ENCODE data around the gene NINJ2.
"Not testable (repeated sequence)": the region's sequence is repeated elsewhere in the genome, so short reads cannot be mapped to it uniquely, and the experiment has no call there.

NINJ2 gene

DNA sequence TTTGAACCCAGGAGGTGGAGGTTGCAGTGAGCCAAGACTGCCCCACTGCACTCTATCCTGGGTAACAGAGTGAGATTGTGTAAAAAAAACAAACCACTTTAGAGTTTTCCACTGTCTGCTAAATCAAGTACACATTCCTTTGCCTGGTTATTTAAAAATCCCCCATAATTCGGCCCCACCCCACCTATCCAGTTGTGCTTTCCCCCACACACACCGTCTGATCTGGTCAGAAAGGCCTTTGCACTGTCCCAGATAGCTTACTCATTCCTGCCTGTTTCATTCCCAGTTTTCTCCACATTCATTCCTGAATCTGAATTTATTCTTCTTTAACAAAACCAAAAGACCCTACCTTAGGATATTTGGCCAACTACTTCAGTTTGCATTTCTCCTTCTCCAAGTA lies 29.5 kb downstream of the NINJ2 start:
- Histone ChIP-seq H2AFZ (ENCODE audit: low read depth, low read length) (no peak overlapping the region), H3K36me3 (replicated peaks; ENCODE audit: low read depth, low read length) (no peaks in the 10 kb centered on the region), H3K4me3 (ENCODE audit: low read length) (no peak overlapping the region), H3K79me2 (ENCODE audit: low read length) (no peaks in the 10 kb centered on the region), H3K9ac (ENCODE audit: low read length) (no peak overlapping the region), H3K27me3 (ENCODE audit: low read depth, low read length) (no peaks in the 10 kb centered on the region), H3K4me2 (ENCODE audit: low read length) (no peak overlapping the region), H3K4me1 (ENCODE audit: low read length) (peaks cover 20% of the 10 kb centered on the region), H3K27ac (ENCODE audit: low read length) (no peak overlapping the region), H4K20me1 (ENCODE audit: insufficient read depth, low read length) (no peaks in the 10 kb centered on the region), H3K9me3 (ENCODE audit: insufficient read depth, low read length) (no peaks in the 10 kb centered on the region)
- no peak for TF ChIP-seq EZH2phosphoT487 (IDR thresholded peaks at IDR 0.05; ENCODE audit: low read depth)
- TF ChIP-seq, protein P1, sequence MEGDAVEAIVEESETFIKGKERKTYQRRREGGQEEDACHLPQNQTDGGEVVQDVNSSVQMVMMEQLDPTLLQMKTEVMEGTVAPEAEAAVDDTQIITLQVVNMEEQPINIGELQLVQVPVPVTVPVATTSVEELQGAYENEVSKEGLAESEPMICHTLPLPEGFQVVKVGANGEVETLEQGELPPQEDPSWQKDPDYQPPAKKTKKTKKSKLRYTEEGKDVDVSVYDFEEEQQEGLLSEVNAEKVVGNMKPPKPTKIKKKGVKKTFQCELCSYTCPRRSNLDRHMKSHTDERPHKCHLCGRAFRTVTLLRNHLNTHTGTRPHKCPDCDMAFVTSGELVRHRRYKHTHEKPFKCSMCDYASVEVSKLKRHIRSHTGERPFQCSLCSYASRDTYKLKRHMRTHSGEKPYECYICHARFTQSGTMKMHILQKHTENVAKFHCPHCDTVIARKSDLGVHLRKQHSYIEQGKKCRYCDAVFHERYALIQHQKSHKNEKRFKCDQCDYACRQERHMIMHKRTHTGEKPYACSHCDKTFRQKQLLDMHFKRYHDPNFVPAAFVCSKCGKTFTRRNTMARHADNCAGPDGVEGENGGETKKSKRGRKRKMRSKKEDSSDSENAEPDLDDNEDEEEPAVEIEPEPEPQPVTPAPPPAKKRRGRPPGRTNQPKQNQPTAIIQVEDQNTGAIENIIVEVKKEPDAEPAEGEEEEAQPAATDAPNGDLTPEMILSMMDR (IDR thresholded peaks at IDR 0.05; ENCODE audit: low read depth, low read length) = no peak

DNA sequence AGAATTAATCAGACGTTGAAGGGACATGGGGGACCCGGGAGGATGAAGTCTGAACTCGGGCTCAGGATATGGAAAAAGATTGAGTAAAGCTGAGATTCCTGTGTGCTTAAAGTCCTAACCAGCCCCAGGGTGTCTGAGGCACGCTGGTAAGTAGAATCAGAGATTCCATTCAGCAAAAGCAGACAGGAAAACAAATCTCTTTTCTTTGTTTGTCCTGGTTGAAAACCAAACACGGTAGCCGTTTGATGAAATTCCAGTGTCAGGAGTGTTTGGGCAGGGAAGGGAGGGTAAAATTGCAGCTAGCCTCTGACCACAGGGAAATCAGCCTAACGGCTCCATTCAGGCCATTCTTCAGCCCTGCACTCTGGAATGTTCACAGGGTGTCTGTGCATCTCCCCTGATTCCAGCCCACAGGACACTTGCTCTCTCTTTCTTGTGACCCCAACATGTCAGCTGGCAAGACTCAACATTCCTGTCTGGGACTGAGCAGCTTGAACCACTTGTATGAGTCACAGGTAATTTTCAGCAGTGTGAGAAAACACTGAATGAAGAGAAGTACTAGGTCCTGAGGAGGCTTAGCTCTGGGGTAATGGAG lies 31.0 kb downstream of the NINJ2 start:
- H3K4me2 ChIP-seq (ENCODE audit: low read length) = no peak overlapping the region
- H4K20me1 ChIP-seq (ENCODE audit: insufficient read depth, low read length) = no peaks in the 10 kb centered on the region
- no peaks in the 10 kb centered on the region for H3K27me3 ChIP-seq (ENCODE audit: low read depth, low read length)
- peaks cover 33% of the 10 kb centered on the region for H3K4me1 ChIP-seq (ENCODE audit: low read length)
- no peak overlapping the region for H3K9ac ChIP-seq (ENCODE audit: low read length)
- TF ChIP-seq EZH2phosphoT487 (IDR thresholded peaks at IDR 0.05; ENCODE audit: low read depth) = no peak
- TF ChIP-seq, protein P1 (IDR thresholded peaks at IDR 0.05; ENCODE audit: low read depth, low read length) = no peak
- no peak overlapping the region for H2AFZ ChIP-seq (ENCODE audit: low read depth, low read length)
- no peaks in the 10 kb centered on the region for H3K9me3 ChIP-seq (ENCODE audit: insufficient read depth, low read length)
- no peak overlapping the region for H3K27ac ChIP-seq (ENCODE audit: low read length)
- no peak overlapping the region for H3K4me3 ChIP-seq (ENCODE audit: low read length)
- no peaks in the 10 kb centered on the region for H3K36me3 ChIP-seq (replicated peaks; ENCODE audit: low read depth, low read length)
- H3K79me2 ChIP-seq (ENCODE audit: low read length) = no peaks in the 10 kb centered on the region

DNA sequence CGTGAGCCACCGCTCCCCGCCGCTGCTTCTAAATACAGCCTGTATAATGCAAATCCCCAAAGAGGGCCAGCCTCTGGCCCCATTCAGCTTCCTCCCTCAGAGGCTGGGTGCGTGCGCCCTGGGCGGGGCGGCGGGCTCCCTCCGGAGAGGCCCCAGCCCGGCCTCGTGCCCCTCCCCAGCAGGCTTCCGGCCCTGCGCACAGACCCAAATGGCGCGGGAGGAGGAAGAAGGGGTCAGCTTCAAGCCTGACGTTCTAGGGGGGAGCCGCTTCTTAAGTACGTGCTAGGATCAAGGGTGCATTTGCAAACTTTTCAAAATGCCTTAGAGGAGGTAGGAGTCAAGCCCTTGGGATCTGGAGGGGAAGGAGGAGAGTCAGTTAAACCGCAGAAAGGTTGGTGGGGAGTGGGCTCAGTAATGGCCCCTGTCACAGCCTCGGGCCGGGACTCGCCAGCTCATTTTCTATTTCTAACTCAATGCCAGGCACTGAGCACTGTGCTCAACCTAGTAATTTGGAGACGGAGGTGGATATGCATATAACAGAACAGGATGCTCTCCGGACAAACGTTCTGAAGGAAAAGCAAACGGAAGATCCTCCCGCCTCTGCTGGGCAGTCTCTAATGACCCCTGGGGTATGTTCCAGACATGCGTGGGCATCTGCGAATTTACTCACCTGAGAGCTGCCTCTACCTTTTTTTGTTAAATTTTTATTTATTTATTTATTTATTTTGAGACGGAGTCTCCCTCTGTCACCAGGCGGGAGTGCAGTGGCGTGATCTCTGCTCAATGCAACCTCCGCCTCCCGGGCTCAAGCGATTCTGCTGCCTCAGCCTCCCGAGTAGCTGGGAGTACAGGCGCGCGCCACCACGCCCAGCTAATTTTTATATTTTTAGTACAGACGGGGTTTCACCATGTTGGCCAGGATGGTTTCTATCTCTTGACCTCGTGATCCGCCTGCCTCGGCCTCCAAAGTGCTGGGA lies 32.3 kb downstream of the NINJ2 start:
- no peaks in the 10 kb centered on the region for H3K79me2 ChIP-seq (ENCODE audit: low read length)
- no peaks in the 10 kb centered on the region for H3K9me3 ChIP-seq (ENCODE audit: insufficient read depth, low read length)
- peak overlapping the region; percentile 70 for H3K4me2 ChIP-seq (ENCODE audit: low read length)
- TF ChIP-seq, protein P1 (IDR thresholded peaks at IDR 0.05; ENCODE audit: low read depth, low read length) = no peak
- no peak for TF ChIP-seq EZH2phosphoT487 (IDR thresholded peaks at IDR 0.05; ENCODE audit: low read depth)
- H2AFZ ChIP-seq (ENCODE audit: low read depth, low read length) = peak overlapping the region; percentile 82
- H3K36me3 ChIP-seq (replicated peaks; ENCODE audit: low read depth, low read length) = no peaks in the 10 kb centered on the region
- H3K9ac ChIP-seq (ENCODE audit: low read length) = peak overlapping the region; percentile 75
- no peaks in the 10 kb centered on the region for H4K20me1 ChIP-seq (ENCODE audit: insufficient read depth, low read length)
- peaks cover 30% of the 10 kb centered on the region for H3K4me1 ChIP-seq (ENCODE audit: low read length)
- H3K4me3 ChIP-seq (ENCODE audit: low read length) = peak overlapping the region; percentile 78
- peak overlapping the region; percentile 37 for H3K27ac ChIP-seq (ENCODE audit: low read length)
- no peaks in the 10 kb centered on the region for H3K27me3 ChIP-seq (ENCODE audit: low read depth, low read length)

DNA sequence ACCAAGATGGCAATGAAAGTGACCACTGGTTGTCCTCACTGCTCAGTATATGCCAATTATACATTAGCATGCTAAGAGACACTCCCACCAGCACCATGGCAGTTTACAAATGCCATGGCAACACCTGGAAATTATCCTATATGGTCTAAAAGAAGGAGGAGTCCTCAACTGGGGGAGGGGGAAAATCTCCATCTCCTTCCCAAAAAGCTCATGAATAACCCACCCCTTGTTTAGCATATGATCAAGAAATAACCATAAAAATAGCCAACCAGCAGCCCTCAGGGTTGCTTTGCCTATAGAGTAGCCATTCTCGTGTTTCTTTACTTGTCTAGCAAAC lies 34.5 kb downstream of the NINJ2 start:
- not testable (repeated sequence) for H3K4me2 ChIP-seq (ENCODE audit: low read length); H3K4me3 ChIP-seq (ENCODE audit: low read length); H3K79me2 ChIP-seq (ENCODE audit: low read length); H3K9me3 ChIP-seq (ENCODE audit: insufficient read depth, low read length); H3K27ac ChIP-seq (ENCODE audit: low read length); H2AFZ ChIP-seq (ENCODE audit: low read depth, low read length); H3K9ac ChIP-seq (ENCODE audit: low read length); H4K20me1 ChIP-seq (ENCODE audit: insufficient read depth, low read length); H3K27me3 ChIP-seq (ENCODE audit: low read depth, low read length); H3K36me3 ChIP-seq (replicated peaks; ENCODE audit: low read depth, low read length)
- peaks cover 30% of the 10 kb centered on the region for H3K4me1 ChIP-seq (ENCODE audit: low read length)

Measured in OCI-LY3 (cell line).